Myocyte (in vitro differentiated cells): ENCODE measurements around the gene ATP1A3. TPM values are rescaled to one million over a fixed set of nuclear protein-coding genes. Genes with fewer than 3 reads are reported as not detected.
"Not testable (repeated sequence)": the region's sequence is repeated elsewhere in the genome, so short reads cannot be mapped to it uniquely, and the experiment has no call there.

Experiments
- DNase-seq: peaks from one replicate; pipeline ENCODE4 v3.0.0-alpha.2; 2012; ENCODE audit warnings: low read depth
- total RNA-seq: library from RNA; depleted of rRNA; stranded (reverse); fragments of >200 nt; gene quantifications from 2 replicates; pipeline ENCODE4 v1.2.3, GENCODE V29; 2014

The ATP1A3 gene
- total RNA-seq, 1 donor from 2014 or later, result 0.56 TPM

DNA sequence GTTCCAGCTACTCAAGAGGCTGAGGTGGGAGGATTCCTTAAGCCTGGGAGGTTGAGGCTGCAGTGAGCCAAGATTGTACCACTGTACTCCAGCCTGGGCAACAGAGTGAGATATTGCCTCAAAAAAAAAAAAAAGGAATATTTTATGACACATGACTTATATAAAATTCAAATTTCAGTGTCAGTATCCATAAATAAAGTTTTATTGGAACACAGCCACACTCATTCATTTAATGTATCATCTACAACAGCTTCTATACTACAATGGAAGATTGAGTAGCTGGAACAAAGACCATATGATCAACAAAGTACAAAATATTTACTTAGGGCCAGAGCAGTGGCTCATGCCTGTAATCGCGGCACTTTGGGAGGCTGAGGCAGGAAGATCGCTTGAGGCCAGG lies 18.7 kb upstream of the ATP1A3 start:
- not testable (repeated sequence) for DNase-seq

DNA sequence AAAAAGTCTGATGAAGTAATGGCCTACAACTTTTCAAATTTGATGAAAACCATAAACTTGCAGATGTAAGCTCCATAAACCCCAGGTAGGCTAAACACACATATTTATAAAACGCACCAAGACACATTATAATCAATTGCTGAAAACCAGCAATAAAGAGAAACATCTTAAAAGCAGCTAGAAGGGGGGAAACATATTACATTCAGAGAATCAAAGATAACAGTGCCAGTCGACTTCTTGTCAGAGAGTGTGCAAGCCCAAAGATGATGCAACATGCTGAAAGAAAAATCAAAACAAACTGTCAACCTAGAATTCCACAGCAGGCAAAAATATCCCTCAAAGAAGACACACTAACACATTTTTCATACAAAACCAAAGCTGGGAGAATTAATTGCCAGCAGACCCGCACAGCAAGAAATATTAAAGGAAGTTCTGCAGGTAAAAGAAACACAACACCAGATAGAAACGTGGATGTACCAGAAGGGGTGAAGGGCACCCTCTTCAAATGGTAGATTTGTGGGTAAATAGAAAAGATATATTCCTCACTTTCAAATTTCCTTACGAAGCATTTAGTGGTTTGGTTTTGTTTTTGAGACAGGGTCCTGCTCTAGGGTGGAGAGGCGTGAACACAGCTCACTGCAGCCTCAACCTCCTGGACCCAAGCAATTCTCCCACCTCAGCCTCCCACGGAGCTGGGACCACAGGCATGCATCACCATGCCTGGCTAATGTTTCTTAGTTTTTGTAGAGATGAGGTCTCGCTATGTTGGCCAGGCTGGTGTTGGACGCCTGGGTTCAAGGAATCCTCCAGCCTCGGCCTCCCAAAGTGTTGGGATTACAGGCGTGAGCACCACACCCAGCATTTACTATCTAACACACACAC lies 16.5 kb upstream of the ATP1A3 start:
- no peak for DNase-seq

DNA sequence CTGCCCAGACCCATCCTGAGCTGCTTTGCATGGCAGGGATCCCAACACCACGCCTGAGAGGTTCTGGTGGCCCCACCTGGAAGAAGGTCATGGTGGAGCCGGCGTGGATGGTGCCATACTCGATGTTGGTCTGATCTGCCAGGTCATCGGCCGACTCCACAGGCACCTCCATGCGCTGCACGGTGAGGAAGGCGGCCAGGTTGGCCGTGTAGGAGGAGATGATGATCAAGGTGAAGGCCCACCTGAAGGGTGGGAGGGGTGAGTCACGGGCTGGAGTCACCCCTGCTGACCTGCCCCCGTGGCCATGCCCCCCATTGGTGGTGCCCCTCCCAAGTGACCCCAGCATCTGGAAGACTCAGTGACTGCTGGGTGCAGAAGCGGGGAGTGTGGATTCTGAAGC lies 12.5 kb upstream of the ATP1A3 start:
- no peak for DNase-seq

DNA sequence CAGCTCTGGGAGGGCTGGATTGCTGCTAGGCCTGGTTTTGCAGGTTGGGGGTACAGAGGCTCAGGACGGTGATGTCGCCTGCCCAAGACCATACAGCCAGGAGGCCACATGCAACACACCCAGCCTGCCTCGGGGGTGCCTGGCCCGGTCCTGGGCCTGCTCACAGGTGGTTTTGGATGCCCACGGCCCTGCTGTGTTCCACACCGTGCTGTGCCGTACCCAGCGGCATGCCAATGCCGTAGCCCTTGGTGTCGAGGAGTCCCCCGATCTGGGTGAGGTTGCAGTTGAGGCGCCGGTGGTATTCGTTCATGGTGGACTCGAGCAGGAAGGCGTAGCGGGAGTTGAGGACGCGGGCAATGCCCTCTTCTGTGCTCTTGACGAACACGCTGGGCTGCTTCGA lies 11.5 kb upstream of the ATP1A3 start:
- no peak for DNase-seq

DNA sequence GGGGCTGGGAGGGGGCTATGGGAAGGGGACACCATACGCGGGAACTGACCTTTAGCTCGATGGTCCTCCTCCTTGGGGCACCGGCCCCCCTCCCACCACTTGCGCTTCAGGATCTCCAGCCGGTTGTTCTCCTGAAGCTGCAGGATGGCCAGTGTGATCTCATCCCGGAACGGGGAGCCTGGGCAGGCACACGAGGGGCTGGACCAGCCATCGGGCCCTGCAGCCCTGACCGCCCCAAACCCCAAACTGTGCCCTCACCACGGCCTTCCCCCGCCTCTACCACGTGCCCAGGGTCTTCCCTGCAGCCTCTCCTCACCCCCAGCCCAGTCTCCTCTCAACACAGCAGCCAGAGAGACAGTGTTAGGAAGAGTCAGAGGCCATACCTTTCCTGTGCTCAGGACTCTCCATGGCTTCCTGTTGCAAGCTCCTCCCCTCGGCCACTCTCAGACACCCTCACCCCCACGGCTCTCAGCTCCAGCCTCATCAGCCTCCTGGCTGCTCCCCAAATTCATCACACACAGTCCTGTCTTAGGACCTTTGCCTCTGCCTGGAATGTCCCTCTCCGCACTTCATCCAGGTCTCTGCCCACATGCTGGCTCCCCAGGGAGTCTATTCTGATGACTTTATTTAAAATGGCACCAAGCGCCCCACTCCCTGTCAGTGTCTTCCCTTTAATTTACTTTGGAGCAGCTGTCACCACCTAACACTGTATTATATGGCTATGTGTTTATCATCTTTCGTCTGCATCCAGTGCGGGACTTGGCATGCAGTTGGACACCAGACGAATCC lies 9.7 kb upstream of the ATP1A3 start:
- DNase-seq, result no peak

DNA sequence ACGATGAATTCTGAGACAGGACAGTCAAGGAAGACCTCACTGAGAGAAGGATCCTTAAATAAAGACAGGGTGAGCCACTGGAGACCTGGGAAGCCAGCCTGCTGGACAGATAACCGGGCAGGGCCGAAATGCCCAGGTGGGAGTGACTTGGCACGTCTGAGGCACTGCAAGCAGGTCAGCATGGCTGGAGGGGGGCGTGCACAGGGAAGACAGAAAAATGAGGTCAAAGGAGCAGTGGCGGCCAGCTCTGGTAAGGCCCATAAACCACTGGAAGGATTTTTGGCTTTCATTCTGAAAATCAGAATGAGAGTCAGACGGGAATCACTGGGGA lies 5.8 kb upstream of the ATP1A3 start:
- no peak for DNase-seq

DNA sequence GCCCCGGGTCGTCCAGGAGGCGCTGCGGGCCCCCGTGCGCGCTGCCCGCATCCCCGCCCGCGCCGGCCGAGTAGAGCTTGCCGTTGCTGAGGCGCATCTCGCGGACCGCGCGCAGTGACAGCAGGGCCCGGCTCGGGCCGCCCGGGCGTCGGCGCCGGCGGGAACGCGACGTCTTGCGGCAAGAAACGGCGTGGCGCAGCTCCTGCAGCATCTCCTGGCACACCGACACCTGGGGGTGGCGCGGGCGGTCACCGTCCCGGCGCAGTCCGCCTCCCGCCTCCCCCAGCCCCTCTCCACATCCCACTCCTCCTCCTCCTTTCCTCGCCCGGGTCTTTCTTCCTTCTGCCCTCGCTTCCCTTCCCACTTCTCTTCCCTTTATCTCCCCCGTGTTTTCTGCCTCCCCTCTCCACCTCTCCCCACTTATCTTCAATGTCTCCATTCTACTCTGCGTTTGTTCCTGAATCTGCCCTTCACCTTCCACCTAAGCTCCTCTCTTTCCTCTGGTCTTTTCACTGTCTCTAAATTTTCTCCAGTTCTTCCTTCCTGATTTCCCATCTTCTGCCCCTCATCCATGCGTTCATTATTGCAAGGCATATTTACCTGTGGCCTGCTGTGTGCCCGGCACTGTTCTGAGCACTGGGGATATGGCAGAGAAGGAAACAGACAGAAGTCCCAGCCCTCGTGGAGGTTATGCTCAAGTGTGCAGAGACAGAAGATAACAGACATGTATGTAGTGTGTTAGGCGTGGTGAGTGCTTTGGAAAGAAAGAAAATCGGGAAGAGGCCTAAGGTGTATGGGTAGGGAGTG lies 5.2 kb upstream of the ATP1A3 start:
- DNase-seq, result no peak

DNA sequence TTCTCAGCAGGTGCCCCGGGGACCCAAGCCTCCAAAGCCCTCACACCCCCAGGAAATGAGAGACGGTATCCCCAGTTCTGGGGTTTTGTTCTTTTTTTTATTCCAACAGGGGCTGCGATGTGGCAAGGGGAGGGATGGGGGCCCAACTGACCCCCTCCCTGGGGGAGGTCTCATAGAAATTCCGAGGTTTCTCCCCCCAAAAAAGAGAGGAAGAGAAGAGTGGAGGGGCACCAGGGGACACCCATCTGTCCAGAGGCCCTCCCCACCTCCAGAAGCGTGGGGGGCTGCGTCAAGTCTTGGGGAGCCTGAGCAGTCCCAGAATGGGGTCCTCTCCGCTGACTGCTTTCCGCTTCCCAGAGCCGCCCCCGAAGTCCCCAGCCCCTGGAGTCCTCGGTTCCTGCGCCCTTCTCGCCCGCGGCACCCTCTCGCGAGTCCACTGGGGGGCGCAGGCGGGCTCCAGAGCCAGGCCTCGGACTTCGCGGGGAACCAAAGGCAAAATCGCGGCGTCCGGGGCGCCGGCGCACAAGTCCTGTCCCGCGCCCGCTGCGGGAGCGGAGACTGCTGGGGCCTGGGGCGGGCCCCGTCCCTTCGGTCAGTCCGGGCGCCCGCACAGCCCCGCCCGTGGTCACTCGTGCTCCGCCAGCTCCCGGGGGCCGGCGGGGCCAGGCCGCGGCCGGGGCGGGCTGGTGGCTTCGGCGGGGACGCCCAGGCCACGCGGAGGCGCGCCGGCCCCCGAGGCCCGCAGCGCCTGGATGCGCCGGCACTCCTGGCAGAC lies 4.4 kb upstream of the ATP1A3 start:
- DNase-seq, result peak; percentile 38

DNA sequence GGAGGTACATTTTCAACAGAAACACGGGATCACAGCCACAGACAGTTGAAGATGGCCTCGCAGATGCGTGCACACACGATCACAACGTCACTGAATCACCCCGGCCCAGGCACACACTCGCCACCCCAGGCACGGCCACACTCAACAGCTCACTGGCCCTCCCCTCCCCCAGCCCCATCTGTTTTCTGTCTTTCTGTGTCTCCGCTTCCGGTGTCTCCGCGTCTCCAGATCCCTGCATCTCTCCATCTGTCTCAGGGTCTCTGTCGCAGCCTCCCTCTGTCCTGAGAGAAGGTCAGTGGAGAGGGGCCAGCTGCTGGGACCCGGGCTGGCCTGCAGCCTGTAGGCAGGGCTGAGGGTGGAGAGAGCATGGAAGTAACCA lies 3.8 kb upstream of the ATP1A3 start:
- no peak for DNase-seq

DNA sequence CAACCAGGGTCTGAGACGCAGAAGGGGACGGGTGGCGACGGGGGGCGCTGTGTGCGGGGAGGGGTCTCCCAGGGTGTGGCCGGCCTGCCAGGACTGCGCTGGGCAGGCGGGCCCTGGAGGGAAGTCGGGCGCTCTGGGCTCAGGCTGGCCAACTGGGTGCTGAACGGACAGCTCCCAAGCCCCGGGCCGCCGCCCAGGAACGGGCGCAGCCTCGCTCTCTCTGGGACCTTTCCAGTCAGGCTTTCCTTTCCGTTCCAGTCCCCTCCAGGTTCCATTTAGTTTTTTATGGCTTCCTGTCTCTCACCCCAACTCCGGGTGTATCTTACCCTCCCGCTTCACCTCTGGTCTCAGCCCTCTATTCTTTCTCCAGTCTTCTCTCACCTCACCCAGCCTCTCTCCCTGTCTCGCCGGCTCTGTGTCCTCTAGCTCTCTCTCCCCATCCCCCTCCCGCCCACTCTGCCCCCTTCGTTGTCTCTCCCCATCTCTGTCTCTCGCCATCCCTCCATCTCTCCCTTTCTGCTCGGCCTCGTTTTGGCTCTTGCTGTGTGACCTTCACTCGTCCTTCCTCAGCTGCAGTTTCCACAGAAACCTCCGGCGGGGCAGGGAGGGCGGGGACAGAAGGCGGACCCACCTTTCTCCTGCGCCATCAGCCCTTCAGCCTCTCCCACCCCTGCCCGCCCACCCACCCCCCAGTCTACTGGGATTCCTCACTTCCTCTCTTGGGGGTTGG lies 3.3 kb upstream of the ATP1A3 start:
- peak; percentile 59 for DNase-seq

DNA sequence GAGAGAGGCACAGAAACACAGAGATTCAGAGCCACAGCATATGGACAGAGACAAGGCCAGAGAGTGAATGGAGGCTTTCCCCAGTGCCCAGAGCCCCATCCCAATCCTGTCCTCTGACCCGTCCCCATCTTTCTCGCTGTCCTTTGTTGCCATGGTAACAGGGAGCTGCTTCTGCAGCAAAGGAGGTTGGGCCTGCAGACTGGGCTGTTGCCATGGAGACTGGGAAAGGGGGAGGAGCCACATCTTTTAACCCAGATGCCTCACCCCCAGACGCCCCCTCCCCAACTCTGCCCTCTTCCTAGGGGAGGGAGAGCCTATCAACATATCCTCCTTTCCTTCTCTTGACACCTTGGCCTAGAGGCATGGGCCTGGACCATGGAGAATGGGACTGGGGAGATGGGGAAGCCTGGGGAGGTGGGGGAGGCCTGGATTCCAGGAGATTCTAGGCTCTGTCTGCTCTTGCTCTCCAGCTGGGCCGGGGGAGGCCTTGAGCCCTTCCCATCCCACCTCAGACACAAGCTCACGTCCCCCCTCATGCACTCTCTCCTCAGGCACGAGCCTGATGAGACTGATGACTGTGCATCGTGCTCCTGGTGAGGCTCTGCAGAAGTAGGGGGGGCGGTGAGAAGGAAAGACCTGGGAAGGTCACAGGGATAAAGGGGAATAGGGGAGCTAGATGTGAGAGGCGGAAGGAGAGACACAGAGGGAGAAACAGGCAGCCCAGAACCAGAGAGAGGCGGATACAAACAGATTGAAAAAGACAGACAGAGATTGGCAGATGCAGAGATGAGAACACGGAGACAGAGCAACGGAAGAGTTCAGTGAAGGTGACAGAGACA lies 2.1 kb upstream of the ATP1A3 start:
- no peak for DNase-seq

DNA sequence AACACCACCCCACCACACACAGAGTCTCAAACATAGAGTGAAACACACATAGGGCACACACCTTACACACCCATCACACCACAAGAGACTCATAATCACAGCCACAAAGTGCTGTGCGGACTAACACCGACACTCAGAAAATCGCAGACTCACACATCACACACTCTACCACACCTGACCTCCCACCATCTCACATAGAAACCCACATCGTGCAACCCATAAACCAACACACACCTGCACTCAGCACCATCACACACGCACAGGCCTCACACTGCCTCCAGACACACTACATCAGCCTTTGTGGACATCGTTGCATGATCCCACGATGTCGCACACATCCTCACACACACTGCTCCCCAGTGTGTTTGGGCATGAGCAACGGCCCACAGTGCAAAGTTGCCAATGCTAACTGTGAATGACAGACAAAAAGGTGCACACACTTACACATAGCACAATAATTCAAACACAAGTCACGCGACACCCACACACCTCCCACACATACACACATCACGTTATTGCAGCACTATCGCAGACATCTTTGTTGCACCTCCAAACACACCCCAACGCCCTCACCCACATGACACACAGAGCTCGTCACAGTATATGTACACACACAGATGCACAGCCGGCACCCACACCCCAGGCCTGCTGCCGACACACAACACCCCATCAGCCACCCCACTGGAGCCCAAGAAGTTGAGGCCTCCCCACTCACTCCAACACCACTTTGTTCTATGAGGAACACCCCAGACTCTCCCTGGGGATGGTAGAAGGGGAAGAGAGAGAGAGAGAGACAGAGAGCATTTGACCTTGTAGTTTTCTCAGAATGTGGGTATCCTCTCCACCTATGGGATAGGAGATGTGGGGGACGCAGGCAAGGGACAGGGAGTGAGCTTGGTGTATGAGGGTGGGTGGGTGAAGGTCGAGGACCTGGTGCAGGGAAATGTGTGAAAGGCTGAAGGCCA lies 1.2 kb upstream of the ATP1A3 start:
- DNase-seq, result no peak

DNA sequence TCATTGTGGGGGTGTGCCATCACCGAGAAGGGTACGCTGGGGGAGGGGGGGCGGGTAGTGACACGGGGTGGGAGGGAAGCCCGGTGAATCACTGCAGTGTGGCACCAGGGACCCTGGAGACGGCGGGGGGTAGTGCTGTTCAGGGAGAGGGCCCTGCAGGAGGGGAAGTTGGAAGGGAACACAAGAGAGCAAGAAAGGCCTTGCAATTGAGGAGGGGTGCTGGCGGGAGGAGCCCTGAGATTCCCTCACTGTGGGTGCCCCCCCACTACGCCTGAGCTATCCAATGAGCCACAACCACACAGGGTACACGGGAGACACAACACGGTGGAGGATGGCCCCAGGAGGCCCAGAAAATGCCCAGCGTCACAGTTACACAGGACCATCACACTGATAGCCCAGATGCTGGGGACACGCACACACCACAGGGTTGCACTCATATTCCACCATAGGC lies 516 bp upstream of the ATP1A3 start:
- no peak for DNase-seq

DNA sequence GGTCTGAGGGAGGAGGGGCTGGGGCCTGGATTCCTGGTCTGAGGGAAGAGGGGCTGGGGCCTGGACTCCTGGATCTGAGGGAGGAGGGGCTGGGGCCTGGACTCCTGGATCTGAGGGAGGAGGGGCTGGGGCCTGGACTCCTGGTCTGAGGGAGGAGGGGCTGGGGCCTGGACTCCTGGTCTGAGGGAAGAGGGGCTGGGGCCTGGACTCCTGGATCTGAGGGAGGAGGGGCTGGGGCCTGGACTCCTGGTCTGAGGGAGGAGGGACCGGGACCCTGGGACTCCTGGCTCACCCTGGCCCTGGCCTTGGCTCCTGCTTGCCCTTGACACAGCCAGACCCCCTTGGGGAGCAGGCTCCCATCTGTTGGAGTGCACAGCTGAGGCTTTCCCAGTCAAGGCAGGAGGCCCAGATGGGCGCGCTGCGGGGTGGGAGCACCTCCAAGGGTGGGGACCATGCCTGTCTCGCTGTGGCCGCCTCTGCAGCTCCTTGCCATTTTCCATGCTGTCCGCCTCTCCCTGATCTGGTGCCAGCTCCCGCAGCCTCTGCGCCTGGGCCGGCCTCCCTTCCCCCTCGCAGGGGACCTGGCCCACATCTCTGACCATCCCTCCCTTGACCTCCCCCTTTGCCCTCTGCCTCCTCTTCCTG lies 2.0 kb downstream of the ATP1A3 start:
- not testable (repeated sequence) for DNase-seq

DNA sequence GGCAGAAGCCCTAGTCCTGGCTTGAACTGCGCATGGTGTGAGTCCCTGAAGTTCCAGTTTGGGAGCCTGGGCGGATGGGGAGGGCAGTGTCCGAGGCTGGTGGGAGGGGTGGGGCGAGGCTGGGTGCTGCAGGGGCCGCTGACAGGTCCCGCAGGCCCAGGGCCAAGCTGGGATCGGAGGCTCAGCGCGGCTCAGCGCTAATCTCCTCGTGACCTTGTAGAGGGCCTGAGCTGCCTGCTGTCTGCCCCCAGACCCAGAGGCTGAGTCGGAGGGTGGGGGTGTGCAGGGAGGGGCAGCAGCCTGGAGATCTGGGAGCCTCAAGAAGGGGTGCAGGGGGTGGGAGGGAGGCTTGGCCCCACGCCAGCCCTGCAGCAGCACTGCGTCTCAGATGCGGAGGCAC lies 3.0 kb downstream of the ATP1A3 start:
- no peak for DNase-seq

DNA sequence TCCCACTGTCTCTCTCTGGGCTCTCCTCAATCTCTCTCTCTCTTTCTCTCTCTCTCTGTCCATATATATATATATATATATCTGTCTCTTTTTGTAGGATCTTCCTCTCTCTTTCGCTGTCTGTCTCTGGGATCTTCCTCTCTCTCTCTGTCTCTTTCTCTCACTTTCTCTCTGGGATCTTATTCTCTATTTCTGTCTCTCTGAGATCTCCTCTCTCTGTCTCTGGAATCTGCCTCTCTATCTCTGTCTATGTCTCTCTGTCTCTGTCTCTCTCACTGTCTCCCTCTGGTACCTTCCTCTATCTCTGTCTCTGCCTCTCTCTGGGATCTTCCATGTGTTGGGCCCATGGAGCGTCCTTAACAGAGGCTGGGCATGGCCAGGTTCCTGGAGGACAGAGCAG lies 3.4 kb downstream of the ATP1A3 start:
- no peak for DNase-seq

DNA sequence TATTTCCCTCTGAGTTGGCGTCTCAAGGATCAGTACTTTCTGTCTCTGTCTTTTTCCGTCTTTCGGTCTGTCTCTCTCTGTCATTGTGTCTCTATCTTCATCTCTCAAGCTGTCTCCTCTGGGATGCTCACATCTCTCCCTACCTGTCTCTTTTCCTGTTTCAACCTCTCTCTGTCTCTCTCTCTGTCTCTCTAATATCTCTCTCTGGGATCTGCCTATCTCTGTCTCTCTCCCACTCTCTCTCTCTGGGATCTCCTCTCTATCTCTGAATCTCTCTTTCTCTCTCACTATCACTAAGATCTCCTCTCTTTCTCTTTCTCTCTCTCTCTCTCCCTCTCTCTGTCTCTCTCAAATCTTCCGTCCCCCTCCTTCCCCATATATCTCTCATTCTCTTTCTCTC lies 4.0 kb downstream of the ATP1A3 start:
- DNase-seq, result no peak

DNA sequence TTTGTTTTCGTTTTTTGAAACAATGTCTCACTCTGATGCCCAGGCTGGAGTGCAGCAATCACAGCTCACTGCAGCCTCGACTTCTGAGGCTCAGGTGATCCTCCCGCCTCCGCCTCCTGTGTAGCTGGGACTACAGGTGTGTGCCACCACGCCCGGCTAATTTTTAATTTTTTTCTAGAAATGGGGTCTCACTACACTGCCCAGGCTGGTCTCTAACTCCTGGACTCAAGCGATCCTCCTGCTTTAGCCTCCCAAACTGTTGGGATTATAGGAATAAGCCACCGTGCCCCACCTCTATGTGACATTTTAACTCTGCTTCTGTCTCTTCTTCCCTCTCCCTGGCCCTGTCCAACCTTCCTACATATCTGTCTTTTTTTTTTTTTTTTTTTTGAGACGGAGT lies 5.1 kb downstream of the ATP1A3 start:
- no peak for DNase-seq
